ENCODE results near the gene NUP210L. TPM values are rescaled to one million over a fixed set of nuclear protein-coding genes. Genes with fewer than 3 reads are reported as not detected.
"Not testable (repeated sequence)": the region's sequence is repeated elsewhere in the genome, so short reads cannot be mapped to it uniquely, and the experiment has no call there.

The NUP210L gene
- total RNA-seq, 6 experiments from 2014 or later: not detected

- Mint-ChIP-seq H3K27ac (no peak overlapping the region), H3K27me3 (ENCODE audit: insufficient read depth) (peaks cover 8% of the 10 kb centered on the region), H3K9me3 (no peaks in the 10 kb centered on the region), H3K36me3 (ENCODE audit: low read depth) (no peaks in the 10 kb centered on the region), H3K4me3 (no peak overlapping the region), H3K4me1 (ENCODE audit: low read depth) (no peaks in the 10 kb centered on the region)
- TF ChIP-seq CTCF (IDR thresholded peaks at IDR 0.05): no peak
- DNase-seq: no peak
Measured at GRCh38 chr1:154094411-154094810, 60.5 kb downstream of the NUP210L start.

GRCh38 chr1:154093699-154094098 lies 61.2 kb downstream of the NUP210L start:
- no peaks in the 10 kb centered on the region for H3K9me3 Mint-ChIP-seq
- no peaks in the 10 kb centered on the region for H3K4me1 Mint-ChIP-seq (ENCODE audit: low read depth)
- H3K4me3 Mint-ChIP-seq: no peak overlapping the region
- no peak for DNase-seq
- no peak for TF ChIP-seq CTCF (IDR thresholded peaks at IDR 0.05)
- no peak overlapping the region for H3K27ac Mint-ChIP-seq
- peaks cover 8% of the 10 kb centered on the region for H3K27me3 Mint-ChIP-seq (ENCODE audit: insufficient read depth)
- no peaks in the 10 kb centered on the region for H3K36me3 Mint-ChIP-seq (ENCODE audit: low read depth)

- no peak for TF ChIP-seq CTCF (IDR thresholded peaks at IDR 0.05)
- Mint-ChIP-seq H3K27ac (no peak overlapping the region), H3K9me3 (no peaks in the 10 kb centered on the region), H3K4me3 (no peak overlapping the region), H3K36me3 (ENCODE audit: low read depth) (no peaks in the 10 kb centered on the region), H3K4me1 (ENCODE audit: low read depth) (no peaks in the 10 kb centered on the region), H3K27me3 (ENCODE audit: insufficient read depth) (peaks cover 11% of the 10 kb centered on the region)
- DNase-seq: no peak
Measured at GRCh38 chr1:154091706-154092105, 63.2 kb downstream of the NUP210L start.

- Mint-ChIP-seq H3K27ac (no peak overlapping the region), H3K27me3 (ENCODE audit: insufficient read depth) (peaks cover 10% of the 10 kb centered on the region), H3K4me3 (no peak overlapping the region), H3K9me3 (no peaks in the 10 kb centered on the region), H3K36me3 (ENCODE audit: low read depth) (no peaks in the 10 kb centered on the region), H3K4me1 (ENCODE audit: low read depth) (no peaks in the 10 kb centered on the region)
- TF ChIP-seq CTCF (IDR thresholded peaks at IDR 0.05): no peak
- no peak for DNase-seq
Measured at GRCh38 chr1:154087574-154087973, 67.3 kb downstream of the NUP210L start.

- H3K27ac Mint-ChIP-seq; H3K9me3 Mint-ChIP-seq; H3K4me3 Mint-ChIP-seq; H3K36me3 Mint-ChIP-seq (ENCODE audit: low read depth); DNase-seq; H3K4me1 Mint-ChIP-seq (ENCODE audit: low read depth); H3K27me3 Mint-ChIP-seq (ENCODE audit: insufficient read depth): not testable (repeated sequence)
Measured at GRCh38 chr1:154083057-154083456, 71.8 kb downstream of the NUP210L start.

GRCh38 chr1:154081386-154082126 lies 73.3 kb downstream of the NUP210L start:
- H3K4me3 Mint-ChIP-seq: no peak overlapping the region
- H3K9me3 Mint-ChIP-seq: peaks cover 4% of the 10 kb centered on the region
- H3K36me3 Mint-ChIP-seq (ENCODE audit: low read depth): peaks cover 4% of the 10 kb centered on the region
- H3K27ac Mint-ChIP-seq: no peak overlapping the region
- no peak for TF ChIP-seq CTCF (IDR thresholded peaks at IDR 0.05)
- no peak for DNase-seq
- no peaks in the 10 kb centered on the region for H3K4me1 Mint-ChIP-seq (ENCODE audit: low read depth)
- H3K27me3 Mint-ChIP-seq (ENCODE audit: insufficient read depth): peaks cover 7% of the 10 kb centered on the region; the same call in 1 of the 2 replicates

Data from HFFc6 (cell line).